ENCODE results near the gene TEX9.
A peak's percentile ranks its signal among the peaks of the same experiment; 100 is the strongest.
"Not testable (repeated sequence)": the region's sequence is repeated elsewhere in the genome, so short reads cannot be mapped to it uniquely, and the experiment has no call there.

TEX9 gene

GRCh38 chr15:56365075-56365711, at the start of gene TEX9:
Gene TEX9, plus strand, starts transcription at chr15:56365426. Its CDS starts 25 bp downstream, at chr15:56365451.
- peak; percentile 49 to 56 for DNase-seq

- not testable (repeated sequence) for DNase-seq
These were observed 48.7 kb upstream of the TEX9 start for GRCh38 chr15:56316561-56316960.

GRCh38 chr15:56320316-56320715, 44.9 kb upstream of the TEX9 start:
- DNase-seq, result no peak

- DNase-seq, result no peak
These were observed 44.4 kb upstream of the TEX9 start for GRCh38 chr15:56320861-56321260.

- DNase-seq, result no peak
These were observed 42.8 kb upstream of the TEX9 start for GRCh38 chr15:56322444-56322843.

- DNase-seq, result no peak
These were observed 41.8 kb upstream of the TEX9 start for GRCh38 chr15:56323435-56323834.

GRCh38 chr15:56325186-56325585, 40.0 kb upstream of the TEX9 start:
- no peak for DNase-seq

GRCh38 chr15:56327721-56328502, 37.3 kb upstream of the TEX9 start:
- DNase-seq, result no peak

- DNase-seq, result no peak
These were observed 28.0 kb upstream of the TEX9 start for GRCh38 chr15:56337084-56337725.

GRCh38 chr15:56339594-56339993, 25.6 kb upstream of the TEX9 start:
- no peak for DNase-seq

- no peak for DNase-seq
These were observed 24.0 kb upstream of the TEX9 start for GRCh38 chr15:56341201-56341600.

- no peak for DNase-seq
These were observed 22.6 kb upstream of the TEX9 start for GRCh38 chr15:56342653-56343052.

- DNase-seq, result no peak
These were observed 21.3 kb upstream of the TEX9 start for GRCh38 chr15:56343879-56344278.

- no peak for DNase-seq
These were observed 20.9 kb upstream of the TEX9 start for GRCh38 chr15:56344336-56344735.

GRCh38 chr15:56346414-56346813, 18.8 kb upstream of the TEX9 start:
- no peak for DNase-seq

GRCh38 chr15:56349554-56349953, 15.7 kb upstream of the TEX9 start:
- DNase-seq, result no peak

- no peak for DNase-seq
These were observed 13.9 kb upstream of the TEX9 start for GRCh38 chr15:56351353-56351752.

- DNase-seq, result no peak
These were observed 13.2 kb upstream of the TEX9 start for GRCh38 chr15:56351957-56352506.

- DNase-seq, result no peak
These were observed 12.1 kb upstream of the TEX9 start for GRCh38 chr15:56353119-56353518.

GRCh38 chr15:56353740-56354139, 11.5 kb upstream of the TEX9 start:
- DNase-seq, result no peak

GRCh38 chr15:56356616-56357015, 8.6 kb upstream of the TEX9 start:
- no peak for DNase-seq

- no peak for DNase-seq
These were observed 6.6 kb upstream of the TEX9 start for GRCh38 chr15:56358604-56359003.

- no peak for DNase-seq
These were observed 3.2 kb upstream of the TEX9 start for GRCh38 chr15:56361987-56362386.

GRCh38 chr15:56366211-56366610, 985 bp downstream of the TEX9 start:
- DNase-seq, result no peak

All from activated CD4-positive, alpha-beta T cell treated with anti-CD3 and anti-CD28 coated beads for 4 hours (primary cell).